Measurements from ENCODE around the gene SH2D4B.

Gene SH2D4B

DNA sequence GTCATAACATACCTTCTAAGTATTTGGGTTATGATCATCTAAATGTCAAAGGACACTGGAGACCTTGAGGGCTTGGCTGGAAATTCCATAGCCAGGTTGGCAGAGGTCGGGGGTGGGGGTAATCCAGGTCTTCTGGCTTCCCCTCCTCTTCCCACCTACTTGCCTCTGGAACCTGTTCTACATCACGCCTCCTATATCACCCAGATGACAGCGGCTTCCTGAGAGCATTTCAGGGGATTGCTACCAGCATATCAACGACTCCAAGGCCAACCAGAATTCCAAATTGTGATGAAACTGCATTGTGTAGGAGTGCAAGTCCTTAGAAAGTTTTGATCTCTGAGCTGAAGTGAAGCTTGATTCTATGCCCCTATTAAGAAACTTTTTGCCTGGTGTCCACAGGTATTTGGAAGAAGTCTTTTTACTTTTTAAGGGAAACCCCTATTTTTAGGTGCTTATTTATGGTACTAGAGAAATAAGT is 95.7 kb downstream of the SH2D4B start:
- no peak for DNase-seq (ENCODE audit: low spot score)

DNA sequence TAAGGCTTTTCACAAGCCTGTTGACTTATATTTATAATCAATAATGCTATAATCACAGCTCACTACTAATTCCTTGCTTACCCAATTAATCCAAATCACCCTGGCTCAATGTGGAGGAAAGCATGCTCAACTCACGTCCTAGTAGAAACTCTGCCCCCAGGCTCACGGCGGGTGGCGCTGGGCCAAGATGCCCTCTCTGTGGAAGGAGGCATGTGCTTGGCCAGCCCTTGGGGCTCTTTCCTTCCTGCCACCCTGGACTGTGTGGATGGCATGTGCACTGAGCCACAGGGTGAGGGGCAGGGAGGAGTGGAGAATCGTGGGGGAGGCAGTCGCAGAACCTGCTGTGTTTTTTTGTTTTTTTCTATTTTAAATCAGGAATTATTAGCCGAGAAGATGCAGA is 96.2 kb downstream of the SH2D4B start:
- DNase-seq (ENCODE audit: low spot score): no peak

DNA sequence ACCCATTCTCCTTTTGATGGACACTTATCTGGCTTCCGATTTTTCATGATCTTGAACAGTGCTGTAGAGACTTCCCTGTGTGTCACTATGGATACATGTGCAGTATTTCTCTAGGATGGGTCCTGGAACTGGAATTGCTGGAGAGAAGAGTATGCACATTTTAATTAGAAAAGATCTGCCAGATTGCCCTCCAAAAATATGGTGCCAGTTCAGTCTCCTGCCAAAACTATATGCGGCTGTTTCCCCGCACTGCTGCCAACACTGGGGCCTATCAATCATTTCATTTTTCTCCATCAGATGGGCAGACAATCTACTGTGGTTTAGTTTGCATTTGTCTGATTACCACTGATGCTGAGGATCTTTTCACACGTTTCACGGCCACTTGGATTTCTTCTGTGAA is 105.0 kb downstream of the SH2D4B start:
- DNase-seq (ENCODE audit: low spot score): no peak

DNA sequence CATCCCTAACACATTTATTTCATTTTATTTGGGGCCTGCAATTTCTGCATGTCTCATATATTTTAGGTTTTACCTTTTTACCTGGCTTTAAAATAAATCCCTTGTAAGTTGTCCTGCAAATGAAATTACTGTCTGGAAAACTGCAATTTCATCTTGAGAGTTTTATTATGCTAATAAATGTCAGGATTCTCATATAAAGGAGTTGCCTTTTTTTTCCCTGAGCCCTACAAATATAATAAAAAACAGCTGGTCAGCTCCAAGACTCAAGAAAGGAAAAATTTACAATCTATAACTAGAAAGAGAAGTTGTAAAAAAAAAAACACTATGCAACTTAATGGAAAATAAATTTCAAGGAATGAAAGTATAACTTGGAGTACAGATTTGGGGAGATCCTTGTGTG is 108.7 kb downstream of the SH2D4B start:
- no peak for DNase-seq (ENCODE audit: low spot score)

DNA sequence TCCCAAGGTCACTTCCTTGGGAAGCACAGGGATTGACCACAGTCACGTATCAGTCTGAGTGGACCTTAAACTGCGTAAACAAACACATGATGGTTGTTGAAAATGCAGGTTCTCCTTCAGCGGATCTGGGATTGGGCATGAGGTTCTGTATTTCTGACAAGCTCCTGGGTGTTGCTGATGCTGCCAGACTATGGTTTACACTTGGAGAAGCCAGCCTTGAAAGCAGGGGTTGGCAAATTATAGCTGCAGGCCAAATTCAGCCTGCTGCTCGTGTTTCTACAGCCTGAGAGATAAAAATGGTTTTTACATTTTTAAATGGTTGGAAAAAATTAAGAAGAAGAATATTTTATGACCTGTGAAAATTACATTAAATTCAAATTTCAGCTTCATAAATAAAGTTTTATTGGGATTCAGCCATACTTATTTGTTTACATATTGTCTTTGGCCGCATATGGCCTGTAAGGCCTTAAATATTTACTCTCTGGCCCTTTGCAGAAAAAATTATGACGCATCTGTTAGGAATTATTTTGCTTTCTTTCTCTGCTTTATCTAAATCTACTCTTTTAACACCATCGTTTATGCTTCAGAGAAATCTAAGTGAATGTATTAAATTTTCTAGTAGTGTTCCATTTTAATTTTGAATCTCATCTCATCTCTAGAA is 109.6 kb downstream of the SH2D4B start:
- no peak for DNase-seq (ENCODE audit: low spot score)

DNA sequence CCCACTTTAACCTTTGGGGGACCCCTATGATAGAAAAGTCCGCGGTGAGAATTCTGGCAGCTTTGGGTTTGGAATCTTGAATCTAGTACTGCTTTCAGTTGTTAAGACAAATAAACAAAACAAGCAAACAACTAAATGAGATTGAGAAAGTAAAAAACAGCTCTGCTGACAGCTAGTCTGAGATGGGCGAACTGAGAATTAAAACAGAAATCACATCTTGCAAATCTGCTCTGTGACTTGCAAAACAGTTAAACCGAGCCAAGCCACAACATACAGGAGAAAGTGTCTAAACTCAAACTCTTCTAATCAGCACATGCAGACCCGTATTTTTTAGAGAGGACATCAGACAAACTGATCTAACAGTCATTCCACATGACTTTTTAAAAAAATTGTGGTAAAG is 110.4 kb downstream of the SH2D4B start:
- no peak for DNase-seq (ENCODE audit: low spot score)

DNA sequence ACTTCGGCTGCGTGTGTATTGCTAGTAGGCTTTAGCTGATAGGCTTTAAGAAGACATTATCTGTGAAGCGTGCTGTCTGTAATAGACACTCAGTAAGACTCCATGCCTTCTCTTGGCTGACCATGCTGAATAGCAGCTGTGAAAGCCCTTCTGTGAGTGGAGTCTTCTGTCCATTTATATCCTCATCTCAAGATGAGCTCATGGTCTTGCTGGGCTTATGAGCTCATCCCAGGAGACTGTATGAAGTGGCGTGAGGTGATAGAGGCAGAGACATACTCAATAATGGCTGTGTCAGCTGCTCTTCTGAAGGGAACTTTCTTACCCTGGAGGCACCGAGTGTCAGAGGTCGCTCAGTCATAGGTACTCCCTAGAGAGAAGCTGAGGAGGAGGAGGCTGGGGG is 111.5 kb downstream of the SH2D4B start:
- no peak for DNase-seq (ENCODE audit: low spot score)

DNA sequence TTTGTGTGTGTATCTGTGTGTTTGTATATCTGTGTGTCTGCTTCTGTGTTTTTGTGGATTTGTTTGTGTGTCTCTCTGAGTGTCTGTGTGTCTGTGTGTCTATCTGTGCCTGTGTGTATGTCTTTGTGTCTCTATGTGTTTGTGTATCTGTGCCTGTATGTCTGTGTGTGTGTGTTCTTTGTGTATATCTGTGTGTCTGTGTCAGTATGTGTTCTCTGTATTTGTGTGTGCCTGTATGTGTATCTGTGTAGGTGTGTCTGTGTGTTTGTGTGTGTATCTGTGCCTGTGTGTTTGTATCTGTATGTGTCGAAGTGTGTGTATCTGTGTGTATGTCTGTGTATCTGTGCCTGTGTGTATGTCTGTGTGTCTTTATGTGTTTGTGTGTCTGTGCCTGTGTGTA is 118.2 kb downstream of the SH2D4B start:
- no peak for DNase-seq (ENCODE audit: low spot score)

DNA sequence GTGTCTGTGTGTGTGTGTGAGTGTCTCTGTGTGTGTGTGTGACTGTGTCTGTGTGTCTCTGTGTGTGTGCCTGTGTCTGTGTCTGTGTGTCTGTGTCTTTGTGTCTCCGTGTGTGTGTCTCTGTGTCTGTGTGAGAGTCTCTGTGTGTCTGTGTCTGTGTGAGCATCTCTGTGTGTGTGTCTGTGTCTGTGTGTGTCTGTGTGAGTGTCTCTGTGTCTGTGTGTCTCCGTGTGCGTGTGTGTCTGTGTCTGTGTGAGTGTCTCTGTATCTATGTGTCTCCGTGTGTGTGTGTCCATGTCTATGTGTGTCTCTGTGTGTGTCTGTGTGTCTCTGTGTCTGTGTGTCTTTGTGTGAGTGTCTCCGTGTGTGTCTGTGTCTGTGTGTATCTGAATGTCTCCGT is 120.4 kb downstream of the SH2D4B start:
- no peak for DNase-seq (ENCODE audit: low spot score)

DNA sequence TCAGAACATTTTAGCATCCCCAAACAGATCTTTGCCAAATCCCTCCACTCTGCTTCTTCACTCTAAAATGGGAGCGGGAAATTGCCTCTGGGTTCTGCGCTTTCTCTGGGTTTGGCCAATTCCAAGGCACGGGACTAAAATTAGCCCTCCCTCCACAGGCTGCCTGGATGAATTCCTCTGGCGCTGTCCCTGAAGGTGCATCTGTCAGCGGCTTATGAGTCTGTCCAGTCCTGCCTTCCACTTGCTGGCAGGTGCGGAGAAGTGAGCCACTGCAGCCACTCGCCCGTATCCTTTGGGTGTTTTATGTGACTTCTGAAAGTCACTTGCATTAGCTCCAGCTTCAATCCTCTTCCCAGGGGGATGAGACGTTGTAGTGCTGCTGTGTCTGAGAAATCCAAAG is 121.6 kb downstream of the SH2D4B start:
- no peak for DNase-seq (ENCODE audit: low spot score)

DNA sequence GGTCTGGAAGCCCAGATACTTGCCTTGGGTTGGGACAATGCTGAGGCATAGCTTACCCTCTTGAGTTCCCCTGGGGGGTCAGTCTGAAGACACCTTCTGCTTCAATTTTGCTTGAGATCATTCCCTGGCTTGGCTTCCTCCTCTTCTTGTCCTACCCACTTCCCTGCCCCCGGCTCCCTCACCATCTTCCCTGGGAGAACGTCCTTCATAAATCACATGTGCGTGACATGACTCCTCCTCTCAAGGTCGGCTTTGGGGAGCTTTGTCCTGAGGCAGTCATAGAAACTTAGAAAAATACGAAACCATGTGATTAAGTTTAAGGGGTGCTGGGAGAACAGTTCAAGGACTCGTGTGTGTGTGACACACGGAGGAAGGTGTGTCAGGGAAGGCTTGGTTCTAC is 122.6 kb downstream of the SH2D4B start:
- no peak for DNase-seq (ENCODE audit: low spot score)

DNA sequence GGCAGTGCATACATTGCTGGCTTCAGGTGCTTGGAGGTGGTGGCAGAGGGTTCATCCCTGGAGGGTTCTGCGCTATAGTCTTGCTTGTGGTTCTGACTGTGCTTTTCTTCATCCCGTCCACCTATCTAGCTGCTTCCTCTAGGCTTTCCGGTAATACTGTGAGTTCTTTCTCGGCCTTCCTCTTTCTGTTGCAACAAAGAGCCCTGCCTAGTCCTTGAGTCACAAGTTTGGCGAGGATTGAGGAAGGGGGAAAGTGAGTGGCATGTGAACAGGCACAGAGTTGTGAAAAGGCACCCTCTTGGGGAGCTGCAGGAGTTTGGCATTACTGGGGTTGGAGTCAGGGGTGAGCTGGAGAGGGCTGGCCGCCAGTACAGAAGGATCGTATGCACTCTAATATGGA is 123.0 kb downstream of the SH2D4B start:
- no peak for DNase-seq (ENCODE audit: low spot score)

DNA sequence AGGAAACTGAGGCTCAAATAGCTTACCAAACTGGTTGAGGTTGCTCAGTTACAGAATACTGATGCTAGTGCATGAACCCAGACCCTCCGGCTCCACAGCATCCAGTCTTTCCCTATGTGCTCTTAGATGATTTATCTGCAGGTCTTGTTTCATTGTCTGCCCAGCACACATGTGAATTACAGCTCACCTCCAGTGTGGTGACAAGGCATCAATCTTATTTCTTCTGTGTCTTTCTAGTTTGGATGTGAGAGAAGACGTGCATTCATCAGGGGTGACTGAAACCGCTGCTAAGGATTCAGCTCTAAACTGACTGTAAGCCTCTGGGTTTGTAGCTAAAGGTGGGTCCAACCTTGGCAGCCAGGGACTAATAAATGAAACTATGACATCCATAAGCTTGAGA is 123.8 kb downstream of the SH2D4B start:
- no peak for DNase-seq (ENCODE audit: low spot score)

DNA sequence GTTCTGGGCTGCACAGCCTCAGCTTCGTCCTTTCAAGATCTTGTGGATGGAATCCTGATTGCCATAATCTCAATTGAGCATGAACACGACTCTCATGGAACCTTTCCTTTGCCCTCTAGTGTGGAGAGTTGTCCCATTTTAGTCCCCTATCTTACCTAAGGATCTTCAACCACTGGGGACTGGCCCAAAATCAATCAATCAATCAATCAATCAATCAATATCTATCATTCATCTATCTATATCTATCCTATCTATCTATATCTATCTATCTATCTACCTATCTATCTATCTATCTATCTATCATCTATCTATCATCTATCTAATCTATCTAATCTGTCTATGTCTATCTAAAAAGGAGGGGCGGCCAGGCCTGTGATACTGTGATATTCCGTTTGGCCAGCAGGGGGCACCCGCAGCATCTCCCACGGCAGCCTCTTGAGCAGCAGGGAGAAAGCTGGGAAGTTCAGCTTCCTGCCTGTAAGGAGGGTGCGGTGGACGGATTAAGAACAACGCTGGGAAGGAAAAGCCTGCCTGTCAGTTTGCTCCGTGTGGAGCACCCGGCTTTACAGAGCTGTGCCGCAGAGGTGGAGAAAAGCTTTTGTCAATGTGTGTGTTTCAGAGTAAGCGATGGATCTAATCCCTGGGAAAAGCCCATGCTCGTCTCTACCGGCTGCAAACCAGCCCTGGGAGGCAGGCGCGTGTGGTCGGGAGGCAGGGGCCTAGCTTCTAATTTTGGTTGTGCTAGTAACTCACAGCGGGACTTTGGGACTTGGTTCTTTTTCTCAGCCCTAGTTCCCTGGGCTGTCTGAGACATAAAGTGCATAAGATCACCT is 124.9 kb downstream of the SH2D4B start:
- DNase-seq (ENCODE audit: low spot score): peak; percentile 79

DNA sequence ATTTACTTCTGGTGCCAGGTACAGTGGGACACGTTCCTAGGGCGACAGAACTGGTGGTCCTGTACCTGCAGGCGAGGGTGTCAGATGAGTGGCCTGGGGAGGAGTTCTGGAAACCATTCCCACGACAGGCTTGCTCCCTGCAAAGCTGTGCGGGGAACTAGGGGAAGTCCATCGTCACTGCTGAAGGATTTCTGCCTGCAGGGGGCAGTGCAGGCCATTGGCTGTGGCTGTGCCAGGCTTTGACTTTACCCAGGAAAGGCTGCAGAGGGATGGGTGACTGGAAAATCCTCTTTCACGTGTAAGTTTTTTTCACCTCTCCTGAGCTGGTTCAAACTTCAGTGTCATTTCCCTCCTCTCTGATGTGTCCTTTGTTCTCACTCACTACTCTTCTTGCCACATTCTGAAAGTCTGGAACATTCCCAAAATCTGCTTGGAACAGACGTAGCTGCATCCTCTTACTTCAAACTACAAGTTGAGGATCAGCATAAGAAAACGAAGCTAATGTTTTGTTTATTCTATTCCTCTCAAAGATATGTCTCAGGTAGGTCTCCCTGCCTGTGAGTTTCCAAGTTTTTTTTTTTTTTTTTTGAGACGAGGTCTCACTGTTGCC is 126.5 kb downstream of the SH2D4B start:
- peak; percentile 72 for DNase-seq (ENCODE audit: low spot score)

DNA sequence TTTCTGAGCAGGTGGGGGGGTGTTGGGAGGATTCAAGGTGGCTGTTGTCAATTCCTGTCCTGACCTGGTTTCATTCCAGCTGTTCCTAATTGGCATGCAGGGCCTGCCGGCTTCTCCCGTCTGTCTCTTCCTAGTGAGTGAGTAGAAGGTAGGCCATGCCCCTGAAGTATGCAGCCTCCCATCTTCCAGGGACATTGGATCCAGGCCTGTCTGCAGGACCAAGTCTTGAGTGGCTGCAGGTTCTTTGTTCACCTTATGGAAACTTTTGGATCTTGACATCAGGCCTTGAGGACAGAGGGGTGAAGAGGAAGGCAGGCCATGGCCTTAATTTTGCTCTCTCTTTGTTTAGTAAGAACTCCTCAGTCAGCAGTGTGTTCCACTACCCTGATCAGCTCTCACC is 131.8 kb downstream of the SH2D4B start:
- DNase-seq (ENCODE audit: low spot score): no peak

DNA sequence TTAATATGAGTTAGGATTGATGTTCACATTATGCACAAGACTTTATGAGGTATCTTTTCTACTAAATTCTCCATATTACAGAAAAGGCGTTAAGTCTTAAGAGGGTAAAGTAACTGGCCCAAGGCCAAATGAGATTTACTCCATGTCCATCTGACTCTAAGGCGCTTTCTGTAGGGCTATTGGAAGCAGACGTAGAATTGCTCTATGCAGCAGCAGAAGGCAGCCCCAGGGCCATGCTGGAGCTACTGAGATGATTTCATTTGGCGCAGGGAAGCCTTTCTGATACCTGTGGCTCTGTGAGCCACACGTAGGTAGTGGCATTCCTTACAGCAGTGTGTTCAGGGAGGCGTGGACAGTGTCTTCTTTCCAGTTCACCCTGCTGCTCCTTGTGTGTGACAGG is 133.1 kb downstream of the SH2D4B start:
- no peak for DNase-seq (ENCODE audit: low spot score)

DNA sequence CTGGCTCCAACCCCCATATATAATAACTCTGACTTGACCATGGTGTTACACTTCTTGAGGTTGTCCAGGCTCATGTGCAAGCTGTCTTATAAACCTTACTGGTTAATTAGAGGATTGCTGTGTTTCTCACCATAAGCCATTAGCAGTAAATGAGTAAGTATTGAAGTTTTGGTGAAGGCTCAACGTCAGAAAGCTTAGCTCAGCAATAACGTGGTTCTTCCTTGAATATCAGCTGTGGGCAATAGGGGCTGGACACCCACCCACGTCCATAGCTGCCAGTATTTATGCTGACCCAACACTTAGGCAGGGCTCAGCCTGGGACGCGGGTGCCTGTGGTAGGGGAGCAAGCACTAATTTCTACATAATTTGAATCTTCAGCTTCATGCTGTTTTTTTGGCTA is 134.1 kb downstream of the SH2D4B start:
- no peak for DNase-seq (ENCODE audit: low spot score)

DNA sequence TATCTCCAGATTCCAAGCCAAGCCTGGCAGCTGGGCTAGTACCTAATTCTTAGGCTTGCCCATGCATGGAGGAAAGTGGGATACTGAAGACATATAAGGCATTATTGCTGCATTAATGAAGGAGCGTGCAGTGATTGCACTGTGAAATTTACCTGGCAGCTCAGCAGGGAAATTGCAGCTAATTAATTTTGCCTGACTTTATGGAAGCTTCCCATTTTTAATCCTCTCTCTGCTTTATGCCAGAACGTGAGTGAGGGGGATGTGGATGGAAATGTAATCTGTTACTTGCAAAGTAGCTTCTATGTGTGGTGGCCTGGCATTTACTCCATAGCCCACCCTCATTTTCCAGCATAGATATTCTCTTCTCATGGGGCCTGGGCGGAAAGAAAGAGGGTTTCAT is 134.9 kb downstream of the SH2D4B start:
- no peak for DNase-seq (ENCODE audit: low spot score)

DNA sequence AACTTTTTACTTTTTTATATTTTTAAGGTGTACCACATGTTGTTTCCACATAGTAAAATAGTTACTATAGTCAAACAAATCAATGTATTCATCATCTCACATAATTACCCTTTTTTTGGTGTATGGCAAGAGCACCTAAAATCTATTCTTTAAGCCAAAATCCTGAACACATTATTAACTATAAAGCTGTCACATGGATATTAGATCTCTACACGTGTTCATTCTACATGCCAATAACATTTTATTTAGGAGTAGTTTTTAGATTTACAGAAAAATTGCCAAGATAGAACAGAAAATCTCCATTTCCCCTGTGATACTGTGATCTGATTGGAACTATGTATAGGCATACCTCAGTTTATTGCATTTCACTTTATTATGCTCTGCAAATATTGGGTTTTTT is 137.1 kb downstream of the SH2D4B start:
- DNase-seq (ENCODE audit: low spot score): no peak

DNA sequence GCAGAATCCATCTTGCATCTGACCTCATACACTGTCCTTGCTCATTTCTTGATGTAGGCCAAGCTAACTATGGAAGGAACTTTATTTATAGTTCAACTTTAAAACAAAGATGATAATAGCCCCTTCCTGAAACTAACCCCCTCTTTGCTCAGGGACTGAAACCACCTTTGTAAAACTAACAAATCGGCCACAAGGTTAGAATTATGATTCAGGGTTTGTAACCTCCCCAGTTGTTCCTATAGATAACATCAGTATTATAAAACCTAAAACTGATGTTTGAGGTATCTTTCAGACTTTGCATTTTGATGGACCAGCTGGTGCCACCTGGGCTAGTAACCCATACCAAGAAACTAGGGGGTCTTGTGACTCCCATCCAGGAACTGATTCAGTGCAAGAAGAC is 143.4 kb downstream of the SH2D4B start:
- no peak for DNase-seq (ENCODE audit: low spot score)

DNA sequence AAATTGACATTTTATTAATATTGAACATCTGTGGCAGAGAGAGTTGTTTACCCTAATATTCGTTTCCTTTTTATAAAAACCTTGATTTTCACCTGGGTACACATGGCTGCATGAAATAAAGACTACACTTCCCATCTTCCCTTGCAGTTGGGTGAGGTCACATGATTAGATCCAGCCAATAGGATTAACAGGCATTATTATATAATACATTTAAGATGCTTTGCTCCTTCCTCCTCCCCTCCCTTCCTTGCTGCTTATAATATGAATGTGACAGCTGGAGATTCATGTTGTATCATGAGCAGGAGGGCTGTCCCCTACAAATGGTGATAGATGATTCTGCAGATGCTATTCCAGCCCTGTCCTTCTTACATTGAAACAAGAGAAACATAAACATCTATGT is 146.6 kb downstream of the SH2D4B start:
- no peak for DNase-seq (ENCODE audit: low spot score)

DNA sequence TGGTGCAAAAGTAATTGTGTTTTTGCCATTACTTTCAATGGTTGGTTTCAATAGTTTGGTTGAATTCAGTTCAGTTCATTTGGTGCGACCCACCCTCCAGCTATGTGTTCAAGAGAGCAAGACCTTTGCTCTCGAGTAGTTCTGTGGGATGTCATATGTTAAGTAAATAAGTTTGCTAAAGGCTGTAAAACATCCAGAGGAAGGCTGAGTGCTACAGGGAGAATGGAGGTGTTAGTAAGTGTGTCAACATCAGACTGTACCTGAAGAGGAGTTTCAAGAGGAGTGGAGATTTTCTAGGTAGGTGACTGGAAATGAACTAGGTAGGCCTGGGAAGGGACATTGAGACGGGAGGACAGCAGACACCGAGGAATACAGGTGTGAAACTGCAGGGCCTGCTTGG is 147.7 kb downstream of the SH2D4B start:
- DNase-seq (ENCODE audit: low spot score): no peak

Data from hepatic stellate cell (primary cell).